Stimulated activated CD8-positive, alpha-beta memory T cell treated with anti-CD3 and anti-CD28 coated beads, Interleukin-2, amount 100 ng/mL, for 48 hours (primary cell): ENCODE measurements around the gene VIL1.

Source experiments
- DNase-seq, 2 donors: peaks; one replicate each; pipeline ENCODE4 v3.0.0-alpha.2; 2020; ENCODE audit warnings: low read depth in 2 of 2

The VIL1 gene

GRCh38 chr2:218406209-218406948, 12.5 kb upstream of the VIL1 start:
- DNase-seq: peak; percentile 94 to 97

GRCh38 chr2:218406949-218407618, 11.8 kb upstream of the VIL1 start:
- no peak for DNase-seq

GRCh38 chr2:218407717-218408116, 11.2 kb upstream of the VIL1 start:
- DNase-seq: no peak

GRCh38 chr2:218418321-218418716, 604 bp upstream of the VIL1 start:
- no peak for DNase-seq

GRCh38 chr2:218419630-218420216, 800 bp downstream of the VIL1 start:
- no peak for DNase-seq

- DNase-seq: no peak
Observed at GRCh38 chr2:218421027-218421426, 2.1 kb downstream of the VIL1 start.

GRCh38 chr2:218422403-218423086, 3.6 kb downstream of the VIL1 start:
- no peak for DNase-seq

GRCh38 chr2:218423584-218423983, 4.7 kb downstream of the VIL1 start:
- no peak for DNase-seq

- no peak for DNase-seq
Observed at GRCh38 chr2:218425531-218425930, 6.6 kb downstream of the VIL1 start.

- DNase-seq: no peak
Observed at GRCh38 chr2:218427741-218428140, 8.8 kb downstream of the VIL1 start.

GRCh38 chr2:218428846-218429558, 10.1 kb downstream of the VIL1 start:
- DNase-seq: no peak

- no peak for DNase-seq
Observed at GRCh38 chr2:218429911-218430692, 11.2 kb downstream of the VIL1 start.

GRCh38 chr2:218430721-218431120, 11.8 kb downstream of the VIL1 start:
- no peak for DNase-seq

GRCh38 chr2:218431878-218432277, 13.0 kb downstream of the VIL1 start:
- no peak for DNase-seq

GRCh38 chr2:218432676-218433365, 13.9 kb downstream of the VIL1 start:
- DNase-seq: no peak

GRCh38 chr2:218434456-218434855, 15.5 kb downstream of the VIL1 start:
- no peak for DNase-seq

- no peak for DNase-seq
Observed at GRCh38 chr2:218435003-218435982, 16.4 kb downstream of the VIL1 start.

- DNase-seq: no peak
Observed at GRCh38 chr2:218436992-218437391, 18.1 kb downstream of the VIL1 start.

GRCh38 chr2:218437969-218438368, 19.0 kb downstream of the VIL1 start:
- no peak for DNase-seq
